Mammary epithelial cell (primary cell): ENCODE results near the gene C10orf71.

Source experiments
- EZH2 ChIP-seq: IDR thresholded peaks from 2 replicates; pipeline ENCODE4 v1.6.1; 2012; ENCODE audit warnings: low read length, inconsistent platforms, borderline replicate concordance
- TF ChIP-seq, protein P1 (sequence below), 2 donors: IDR thresholded peaks in 1 of 2; conservative IDR thresholded peaks in 1 of 2; 2 replicates each; pipeline ENCODE4 v1.5.1; 2011 to 2012; ENCODE audit warnings: inconsistent platforms in 2 of 2, low read length in 2 of 2, mild to moderate bottlenecking in 2 of 2, control low read depth in 1 of 2, low read depth in 1 of 2; ENCODE audit not compliant: insufficient read depth in 1 of 2; ENCODE audit errors: extremely low read depth in 1 of 2

DNA sequence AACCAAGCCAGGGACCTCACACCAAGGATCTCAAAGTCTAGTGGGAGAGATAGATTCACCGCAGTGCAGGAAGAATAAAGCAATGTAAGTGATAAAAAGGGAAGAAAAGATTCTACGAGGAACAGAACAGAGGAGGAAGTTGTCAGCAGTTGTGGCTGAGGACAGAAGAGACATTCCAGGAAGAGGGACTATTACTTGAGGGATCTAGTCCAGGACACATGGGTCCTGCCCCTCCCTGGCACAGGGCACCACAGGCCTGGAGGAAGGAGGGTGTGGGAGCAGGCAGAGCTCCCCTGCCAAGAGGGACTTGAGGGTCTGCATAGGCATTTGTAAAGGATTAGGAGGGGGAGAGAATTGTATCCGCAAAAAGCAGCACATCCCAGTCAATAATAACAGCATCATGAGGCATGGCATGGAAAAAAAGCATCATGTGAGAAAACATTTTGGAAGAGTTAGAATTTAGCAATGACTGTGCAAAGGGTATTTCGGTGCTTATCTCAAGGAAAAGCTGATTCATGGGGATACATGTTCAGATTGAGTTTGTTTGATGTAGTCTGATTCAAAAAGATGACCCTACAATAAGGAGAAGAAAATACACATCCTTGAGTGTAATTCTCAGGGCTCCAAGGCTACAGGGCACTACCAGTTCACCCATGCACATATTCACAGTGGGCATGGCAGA is 12.7 kb downstream of the C10orf71 start:
- TF ChIP-seq, protein P1, sequence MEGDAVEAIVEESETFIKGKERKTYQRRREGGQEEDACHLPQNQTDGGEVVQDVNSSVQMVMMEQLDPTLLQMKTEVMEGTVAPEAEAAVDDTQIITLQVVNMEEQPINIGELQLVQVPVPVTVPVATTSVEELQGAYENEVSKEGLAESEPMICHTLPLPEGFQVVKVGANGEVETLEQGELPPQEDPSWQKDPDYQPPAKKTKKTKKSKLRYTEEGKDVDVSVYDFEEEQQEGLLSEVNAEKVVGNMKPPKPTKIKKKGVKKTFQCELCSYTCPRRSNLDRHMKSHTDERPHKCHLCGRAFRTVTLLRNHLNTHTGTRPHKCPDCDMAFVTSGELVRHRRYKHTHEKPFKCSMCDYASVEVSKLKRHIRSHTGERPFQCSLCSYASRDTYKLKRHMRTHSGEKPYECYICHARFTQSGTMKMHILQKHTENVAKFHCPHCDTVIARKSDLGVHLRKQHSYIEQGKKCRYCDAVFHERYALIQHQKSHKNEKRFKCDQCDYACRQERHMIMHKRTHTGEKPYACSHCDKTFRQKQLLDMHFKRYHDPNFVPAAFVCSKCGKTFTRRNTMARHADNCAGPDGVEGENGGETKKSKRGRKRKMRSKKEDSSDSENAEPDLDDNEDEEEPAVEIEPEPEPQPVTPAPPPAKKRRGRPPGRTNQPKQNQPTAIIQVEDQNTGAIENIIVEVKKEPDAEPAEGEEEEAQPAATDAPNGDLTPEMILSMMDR (conservative IDR thresholded peaks at IDR 0.05 in 1 of 2, IDR thresholded peaks at IDR 0.05 in 1 of 2; ENCODE audit: extremely low read depth in 1 of 2, insufficient read depth in 1 of 2, low read depth in 1 of 2, low read length in 2 of 2) = no peak
- no peak for TF ChIP-seq EZH2
